SK-N-SH (cell line): ENCODE results near the gene TFF3. TPM values are rescaled to one million over a fixed set of nuclear protein-coding genes. Genes with fewer than 3 reads are reported as not detected.

Experiments used
- CTCF ChIA-PET: fragments of 300-600, 350-600 bp; formaldehyde crosslinking; extraction: SDS; loops from one replicate; lab custom pipeline; 2021; lab: Yijun Ruan, JAX
- POLR2A ChIA-PET: fragments of 350-600 bp; sonication (Branson Sonifier 250); formaldehyde crosslinking; extraction: SDS; loops from one replicate; lab custom pipeline; 2020; ENCODE audit warnings: antibody characterized with exemption, inconsistent platforms; lab: Yijun Ruan, JAX
- DNase-seq: peaks from one replicate; pipeline ENCODE4 v3.0.0; 2012
- H2AFZ ChIP-seq: fragments of 200-600 bp; sonication (generic); 2 replicates; pipeline ENCODE4 v1.8.1; 2016; ENCODE audit warnings: antibody characterized with exemption, mild to moderate bottlenecking, low read depth
- H3F3A ChIP-seq: fragments of 200-600 bp; sonication (generic); replicated peaks from 2 replicates; pipeline ENCODE3; 2016; ENCODE audit warnings: antibody characterized with exemption, mild to moderate bottlenecking; ENCODE audit not compliant: insufficient read depth
- H3K27ac ChIP-seq, 2 experiments: fragments of 200-500 bp in 1 of 2; fragments of 200-600 bp in 1 of 2; sonication (Bioruptor generic) in 1 of 2; sonication (generic), shearing (Covaris generic) in 1 of 2; 2 replicates each; pipeline versions ENCODE4 v1.5.1 to v1.6.1; 2014 to 2016; ENCODE audit warnings: low read depth in 2 of 2, inconsistent platforms in 1 of 2, low read length in 1 of 2, mild to moderate bottlenecking in 1 of 2, mixed read lengths in 1 of 2
- H3K27me3 ChIP-seq: fragments of 200-600 bp; sonication (generic), shearing (Covaris generic); 2 replicates; pipeline ENCODE4 v1.6.1; 2016; ENCODE audit warnings: mixed run types; ENCODE audit not compliant: insufficient read depth
- H3K36me3 ChIP-seq, 2 experiments: fragments of 200-500 bp in 1 of 2; fragments of 200-600 bp in 1 of 2; sonication (Bioruptor generic) in 1 of 2; sonication (generic) in 1 of 2; replicated peaks in 1 of 2; 2 replicates each; pipeline versions ENCODE3 to v1.5.1; 2014 to 2016; ENCODE audit warnings: low read length in 1 of 2, mild to moderate bottlenecking in 1 of 2; ENCODE audit not compliant: insufficient read depth in 2 of 2, control insufficient read depth in 1 of 2
- H3K4me1 ChIP-seq, 2 experiments: fragments of 200-500 bp in 1 of 2; fragments of 200-600 bp in 1 of 2; sonication (Bioruptor generic) in 1 of 2; sonication (generic), shearing (Covaris generic) in 1 of 2; 2 replicates each; pipeline versions ENCODE4 v1.5.1 to v1.6.1; 2014 to 2016; ENCODE audit warnings: low read depth in 1 of 2, low read length in 1 of 2, mixed run types in 1 of 2; ENCODE audit not compliant: insufficient read depth in 2 of 2, control insufficient read depth in 1 of 2
- H3K4me2 ChIP-seq: fragments of 200-600 bp; sonication (generic), shearing (Covaris generic); 2 replicates; pipeline ENCODE4 v1.6.1; 2017; ENCODE audit warnings: mixed run types
- H3K4me3 ChIP-seq, 2 experiments: fragments of 200-500 bp in 1 of 2; fragments of 200-600 bp in 1 of 2; sonication (Bioruptor generic) in 1 of 2; sonication (generic), shearing (Covaris generic) in 1 of 2; 2 replicates each; pipeline versions ENCODE4 v1.5.1 to v1.8.1; 2014 to 2016; ENCODE audit warnings: low read depth in 2 of 2, inconsistent platforms in 1 of 2, low read length in 1 of 2, mild to moderate bottlenecking in 1 of 2, mixed read lengths in 1 of 2, moderate library complexity in 1 of 2
- H3K79me2 ChIP-seq: fragments of 200-600 bp; sonication (generic); 2 replicates; pipeline ENCODE4 v1.8.1; 2017; ENCODE audit warnings: mild to moderate bottlenecking; ENCODE audit not compliant: insufficient read depth
- H3K9ac ChIP-seq: fragments of 200-600 bp; sonication (generic); 2 replicates; pipeline ENCODE4 v1.6.1; 2017; ENCODE audit warnings: mixed run types
- H3K9me2 ChIP-seq: fragments of 200-600 bp; sonication (generic); 2 replicates; pipeline ENCODE4 v1.6.1; 2017; ENCODE audit warnings: mixed run types
- H3K9me3 ChIP-seq: fragments of 200-600 bp; sonication (generic); 2 replicates; pipeline ENCODE4 v1.6.1; 2017; ENCODE audit warnings: mixed run types, mild to moderate bottlenecking, moderate library complexity
- H4K20me1 ChIP-seq: fragments of 200-600 bp; sonication (generic); 2 replicates; pipeline ENCODE4 v1.6.1; 2017; ENCODE audit warnings: mild to moderate bottlenecking, mixed run types; ENCODE audit not compliant: insufficient read depth
- CHD2 ChIP-seq: fragments of 150-350 bp; IDR thresholded peaks from 2 replicates; pipeline ENCODE4 v1.6.1; 2018; ENCODE audit warnings: low read length; ENCODE audit not compliant: partially characterized antibody
- ELF1 ChIP-seq: IDR thresholded peaks from 2 replicates; pipeline ENCODE4 v1.4.0; 2012
- EZH2phosphoT487 ChIP-seq: fragments of 200-600 bp; sonication (generic); IDR thresholded peaks from 2 replicates; pipeline ENCODE4 v1.6.1; 2017; ENCODE audit warnings: low read depth, mixed run types, mild to moderate bottlenecking, antibody characterized with exemption, moderate library complexity, borderline replicate concordance
- FOXJ3 ChIP-seq: sonication (generic); formaldehyde crosslinking; IDR thresholded peaks from 2 replicates; pipeline ENCODE4 v1.5.1; 2020; ENCODE audit warnings: mild to moderate bottlenecking, missing genetic modification reagents
- GABPA ChIP-seq: IDR thresholded peaks from 2 replicates; pipeline ENCODE4 v1.4.0; 2012; ENCODE audit warnings: low read depth, mild to moderate bottlenecking
- JUND ChIP-seq: IDR thresholded peaks from 2 replicates; pipeline ENCODE4 v1.4.0; 2012
- MEF2A ChIP-seq: IDR thresholded peaks from 2 replicates; pipeline ENCODE4 v1.4.0; 2012; ENCODE audit warnings: low read depth, borderline replicate concordance
- NFIC ChIP-seq: IDR thresholded peaks from 2 replicates; pipeline ENCODE4 v1.4.0; 2012; ENCODE audit warnings: borderline replicate concordance
- NRF1 ChIP-seq: IDR thresholded peaks from 2 replicates; pipeline ENCODE4 v1.6.1; 2012; ENCODE audit warnings: low read depth, mild to moderate bottlenecking, low read length
- RCOR1 ChIP-seq: fragments of 150-350 bp; IDR thresholded peaks from 2 replicates; pipeline ENCODE4 v1.6.1; 2017; ENCODE audit warnings: antibody characterized with exemption, low read length
- RXRA ChIP-seq: IDR thresholded peaks from 2 replicates; pipeline ENCODE4 v1.4.0; 2012; ENCODE audit warnings: low read depth, mild to moderate bottlenecking, borderline replicate concordance
- SIN3A ChIP-seq: IDR thresholded peaks from 2 replicates; pipeline ENCODE4 v1.6.1; 2012; ENCODE audit warnings: low read depth, mild to moderate bottlenecking, low read length, moderate library complexity, borderline replicate concordance
- SMC3 ChIP-seq: IDR thresholded peaks from 2 replicates; pipeline ENCODE4 v1.6.1; 2012; ENCODE audit warnings: low read depth, low read length, improper control_type of control experiment
- TCF12 ChIP-seq: IDR thresholded peaks from 2 replicates; pipeline ENCODE4 v1.4.0; 2012
- TEAD4 ChIP-seq: IDR thresholded peaks from 2 replicates; pipeline ENCODE4 v1.4.0; 2012; ENCODE audit warnings: mild to moderate bottlenecking, borderline replicate concordance; ENCODE audit not compliant: insufficient read depth
- WGBS: methylation state at CpG from one replicate; pipeline ENCODE4 v1.1.6; 2017; ENCODE audit warnings: low lambda C conversion rate; 5-methylcytosine and 5-hydroxymethylcytosine counted together
- polyA plus RNA-seq, 3 experiments: library from polyadenylated mRNA; depleted of rRNA; stranded (reverse); fragments of >200 nt; gene quantifications; 2 replicates each; pipeline ENCODE4 v1.2.3, GENCODE V29; 2012
- TF ChIP-seq, protein P1 (sequence below): IDR thresholded peaks from 2 replicates; pipeline ENCODE4; 2012
- TF ChIP-seq, protein P2 (sequence below): IDR thresholded peaks from 2 replicates; pipeline ENCODE4 v1.4.0; 2012; ENCODE audit warnings: low read depth, borderline replicate concordance
- TF ChIP-seq, protein P3 (sequence below): IDR thresholded peaks from 2 replicates; pipeline ENCODE4 v1.6.1; 2012; ENCODE audit warnings: mild to moderate bottlenecking, low read depth, low read length, moderate library complexity
- TF ChIP-seq, protein P4 (sequence below): IDR thresholded peaks from 2 replicates; pipeline ENCODE4 v1.4.0; 2012; ENCODE audit warnings: low read depth

The TFF3 gene
- polyA plus RNA-seq, 1 of the 3 experiments (the other 2 are of a cell fraction) = not detected

DNA sequence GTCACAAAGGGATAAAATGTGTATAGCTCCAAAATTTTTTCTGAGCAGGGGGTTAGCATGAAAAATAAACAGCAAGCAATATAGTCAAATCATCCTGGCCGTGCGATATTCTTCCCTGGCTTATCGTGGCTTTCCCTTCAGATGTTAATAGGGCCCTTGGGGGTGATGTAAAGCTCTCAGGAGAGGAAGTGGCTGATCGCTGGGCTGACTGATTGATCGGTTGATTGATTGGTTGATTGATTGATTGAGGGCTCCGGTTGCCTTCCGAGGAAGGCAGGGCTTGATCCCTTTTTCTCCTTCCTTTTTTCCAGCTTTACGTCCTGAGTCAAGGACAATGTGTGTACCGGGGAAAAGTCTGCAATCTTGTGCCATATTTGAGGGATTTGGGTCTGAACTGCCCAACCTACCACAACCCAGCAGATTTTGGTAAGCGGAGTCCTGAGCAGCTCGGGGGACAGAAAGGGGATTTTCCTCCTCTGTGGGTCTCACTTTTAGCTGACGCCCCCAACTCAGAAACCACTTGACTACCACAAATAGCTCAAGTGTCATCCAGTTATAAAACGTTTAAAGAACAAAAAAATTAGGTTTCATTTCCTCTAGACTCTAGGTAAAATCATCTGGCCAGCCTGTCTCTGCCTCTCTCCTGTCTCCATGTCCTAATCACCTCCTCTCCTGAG, 29.5 kb downstream of the TFF3 start:
- Histone ChIP-seq H3K9me2 (no peaks in the 10 kb centered on the region), H3K27ac (no peak overlapping the region), H3K36me3 (no peaks in the 10 kb centered on the region), H3K4me2 (no peak overlapping the region), H3K79me2 (no peaks in the 10 kb centered on the region), H4K20me1 (no peaks in the 10 kb centered on the region), H3F3A (no peaks in the 10 kb centered on the region), H3K4me3 (no peak overlapping the region), H3K9me3 (no peaks in the 10 kb centered on the region), H3K27me3 (no peaks in the 10 kb centered on the region), H2AFZ (no peak overlapping the region), H3K9ac (no peak overlapping the region), H3K4me1 (no peaks in the 10 kb centered on the region)
- ChIA-PET CTCF (interaction anchor here (0.9 to 1.9 kb wide), 5 partner anchors 12 to 145 kb away, joined by 3 to 9 read pairs (median 4); no protein-coding TSS in a partner anchor), POLR2A (interaction anchor here (0.6 kb wide), 1 partner anchor 110 kb away, joined by 3 read pairs; no protein-coding TSS in a partner anchor)
- WGBS = 66% methylated on average over 13 of the region's 13 CpGs
- no peak for DNase-seq
- TF ChIP-seq RCOR1 = no peak
- TF ChIP-seq FOXJ3 (CRISPR knock-in tag) = no peak
- TF ChIP-seq SIN3A = no peak
- TF ChIP-seq TCF12 = no peak
- no peak for TF ChIP-seq MEF2A
- TF ChIP-seq ELF1 = no peak
- no peak for TF ChIP-seq RXRA
- no peak for TF ChIP-seq NFIC
- TF ChIP-seq NRF1 = no peak
- no peak for TF ChIP-seq GABPA
- TF ChIP-seq, protein P1, sequence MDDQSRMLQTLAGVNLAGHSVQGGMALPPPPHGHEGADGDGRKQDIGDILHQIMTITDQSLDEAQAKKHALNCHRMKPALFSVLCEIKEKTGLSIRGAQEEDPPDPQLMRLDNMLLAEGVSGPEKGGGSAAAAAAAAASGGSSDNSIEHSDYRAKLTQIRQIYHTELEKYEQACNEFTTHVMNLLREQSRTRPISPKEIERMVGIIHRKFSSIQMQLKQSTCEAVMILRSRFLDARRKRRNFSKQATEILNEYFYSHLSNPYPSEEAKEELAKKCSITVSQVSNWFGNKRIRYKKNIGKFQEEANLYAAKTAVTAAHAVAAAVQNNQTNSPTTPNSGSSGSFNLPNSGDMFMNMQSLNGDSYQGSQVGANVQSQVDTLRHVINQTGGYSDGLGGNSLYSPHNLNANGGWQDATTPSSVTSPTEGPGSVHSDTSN = no peak
- TF ChIP-seq SMC3 = no peak
- no peak for TF ChIP-seq CHD2
- TF ChIP-seq TEAD4 = no peak
- TF ChIP-seq, protein P2, sequence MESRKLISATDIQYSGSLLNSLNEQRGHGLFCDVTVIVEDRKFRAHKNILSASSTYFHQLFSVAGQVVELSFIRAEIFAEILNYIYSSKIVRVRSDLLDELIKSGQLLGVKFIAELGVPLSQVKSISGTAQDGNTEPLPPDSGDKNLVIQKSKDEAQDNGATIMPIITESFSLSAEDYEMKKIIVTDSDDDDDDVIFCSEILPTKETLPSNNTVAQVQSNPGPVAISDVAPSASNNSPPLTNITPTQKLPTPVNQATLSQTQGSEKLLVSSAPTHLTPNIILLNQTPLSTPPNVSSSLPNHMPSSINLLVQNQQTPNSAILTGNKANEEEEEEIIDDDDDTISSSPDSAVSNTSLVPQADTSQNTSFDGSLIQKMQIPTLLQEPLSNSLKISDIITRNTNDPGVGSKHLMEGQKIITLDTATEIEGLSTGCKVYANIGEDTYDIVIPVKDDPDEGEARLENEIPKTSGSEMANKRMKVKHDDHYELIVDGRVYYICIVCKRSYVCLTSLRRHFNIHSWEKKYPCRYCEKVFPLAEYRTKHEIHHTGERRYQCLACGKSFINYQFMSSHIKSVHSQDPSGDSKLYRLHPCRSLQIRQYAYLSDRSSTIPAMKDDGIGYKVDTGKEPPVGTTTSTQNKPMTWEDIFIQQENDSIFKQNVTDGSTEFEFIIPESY = no peak
- TF ChIP-seq, protein P3, sequence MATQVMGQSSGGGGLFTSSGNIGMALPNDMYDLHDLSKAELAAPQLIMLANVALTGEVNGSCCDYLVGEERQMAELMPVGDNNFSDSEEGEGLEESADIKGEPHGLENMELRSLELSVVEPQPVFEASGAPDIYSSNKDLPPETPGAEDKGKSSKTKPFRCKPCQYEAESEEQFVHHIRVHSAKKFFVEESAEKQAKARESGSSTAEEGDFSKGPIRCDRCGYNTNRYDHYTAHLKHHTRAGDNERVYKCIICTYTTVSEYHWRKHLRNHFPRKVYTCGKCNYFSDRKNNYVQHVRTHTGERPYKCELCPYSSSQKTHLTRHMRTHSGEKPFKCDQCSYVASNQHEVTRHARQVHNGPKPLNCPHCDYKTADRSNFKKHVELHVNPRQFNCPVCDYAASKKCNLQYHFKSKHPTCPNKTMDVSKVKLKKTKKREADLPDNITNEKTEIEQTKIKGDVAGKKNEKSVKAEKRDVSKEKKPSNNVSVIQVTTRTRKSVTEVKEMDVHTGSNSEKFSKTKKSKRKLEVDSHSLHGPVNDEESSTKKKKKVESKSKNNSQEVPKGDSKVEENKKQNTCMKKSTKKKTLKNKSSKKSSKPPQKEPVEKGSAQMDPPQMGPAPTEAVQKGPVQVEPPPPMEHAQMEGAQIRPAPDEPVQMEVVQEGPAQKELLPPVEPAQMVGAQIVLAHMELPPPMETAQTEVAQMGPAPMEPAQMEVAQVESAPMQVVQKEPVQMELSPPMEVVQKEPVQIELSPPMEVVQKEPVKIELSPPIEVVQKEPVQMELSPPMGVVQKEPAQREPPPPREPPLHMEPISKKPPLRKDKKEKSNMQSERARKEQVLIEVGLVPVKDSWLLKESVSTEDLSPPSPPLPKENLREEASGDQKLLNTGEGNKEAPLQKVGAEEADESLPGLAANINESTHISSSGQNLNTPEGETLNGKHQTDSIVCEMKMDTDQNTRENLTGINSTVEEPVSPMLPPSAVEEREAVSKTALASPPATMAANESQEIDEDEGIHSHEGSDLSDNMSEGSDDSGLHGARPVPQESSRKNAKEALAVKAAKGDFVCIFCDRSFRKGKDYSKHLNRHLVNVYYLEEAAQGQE = no peak
- TF ChIP-seq, protein P4, sequence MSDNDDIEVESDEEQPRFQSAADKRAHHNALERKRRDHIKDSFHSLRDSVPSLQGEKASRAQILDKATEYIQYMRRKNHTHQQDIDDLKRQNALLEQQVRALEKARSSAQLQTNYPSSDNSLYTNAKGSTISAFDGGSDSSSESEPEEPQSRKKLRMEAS = no peak
- TF ChIP-seq EZH2phosphoT487 = no peak
- TF ChIP-seq JUND = no peak
